ENCODE results near the gene BBS9. TPM values are rescaled to one million over a fixed set of nuclear protein-coding genes. Genes with fewer than 3 reads are reported as not detected.

BBS9 gene
- total and polyA plus RNA-seq, 2 donors (not counting 1 experiment from before 2014, with no cell fraction given): 8.4 to 45.2 TPM

DNA sequence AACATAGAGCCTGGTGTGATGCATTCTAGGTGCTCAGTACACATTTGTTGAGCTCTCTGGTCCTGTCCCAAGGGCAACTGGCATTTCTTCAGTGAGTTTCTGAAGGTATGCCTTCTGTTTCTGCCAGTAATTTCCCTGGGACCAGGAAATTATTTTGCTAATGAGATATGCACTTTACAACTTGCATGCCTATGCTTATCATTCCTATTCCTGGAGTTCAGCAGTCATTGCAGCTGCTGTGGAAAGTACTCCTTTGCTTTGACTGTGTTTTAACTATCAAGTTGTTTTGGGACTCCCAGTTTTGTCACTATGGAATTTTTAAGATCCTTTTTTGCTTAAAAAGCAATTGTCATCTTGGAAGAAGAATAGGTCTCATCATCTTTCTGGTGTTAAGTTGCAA is 283.0 kb downstream of the BBS9 start:
- no peak overlapping the region for H3K4me2 ChIP-seq (replicated peaks; ENCODE audit: low read depth, low read length, poor library complexity, severe bottlenecking)
- Mint-ChIP-seq H3K27ac (no peak overlapping the region), H3K4me3 (no peak overlapping the region), H3K9me3 (ENCODE audit: insufficient read depth) (peaks cover 6% of the 10 kb centered on the region), H3K27me3 (no peaks in the 10 kb centered on the region), H3K4me1 (no peaks in the 10 kb centered on the region)
- H3K4me1 ChIP-seq (ENCODE audit: control insufficient read depth in 2 of 2, insufficient read depth in 2 of 2, low read length in 2 of 2): no peaks in the 10 kb centered on the region
- no peak overlapping the region for H2AFZ ChIP-seq (ENCODE audit: insufficient read depth, low read depth, low read length, poor library complexity, severe bottlenecking)
- ATAC-seq (ENCODE audit: low read depth): no peak
- ChIA-PET POLR2A (no interaction called here), CTCF (interaction anchor here (2.2 kb wide), 1 partner anchor 11 kb away, joined by 6 read pairs; no protein-coding TSS in a partner anchor)
- H3K79me2 ChIP-seq (ENCODE audit: control insufficient read depth, insufficient read depth, low read length): no peaks in the 10 kb centered on the region
- H3K27ac ChIP-seq (ENCODE audit: low read length in 2 of 2): no peak overlapping the region
- no peaks in the 10 kb centered on the region for H4K20me1 ChIP-seq (ENCODE audit: control insufficient read depth, insufficient read depth, low read length, poor library complexity, severe bottlenecking)
- no peak overlapping the region for H3K4me3 ChIP-seq (ENCODE audit: control extremely low read depth in 1 of 5, extremely low read depth in 1 of 5, insufficient read depth in 1 of 5, low read depth in 2 of 5, low read length in 4 of 5)
- no peaks in the 10 kb centered on the region for H3K36me3 ChIP-seq (replicated peaks in 1 of 2; ENCODE audit: control extremely low read depth in 1 of 2, control insufficient read depth in 1 of 2, extremely low read depth in 1 of 2, insufficient read depth in 2 of 2, low read length in 1 of 2)
- no peak for TF ChIP-seq CTCF (IDR thresholded peaks at IDR 0.05)
- no peak for TF ChIP-seq EZH2 (IDR thresholded peaks at IDR 0.05; ENCODE audit: borderline replicate concordance, insufficient read depth, low read depth, low read length, poor library complexity, severe bottlenecking)
- H3K9ac ChIP-seq (ENCODE audit: low read length): no peak overlapping the region
- H3K27me3 ChIP-seq (replicated peaks in 1 of 4; ENCODE audit: control extremely low read depth in 1 of 4, control insufficient read depth in 3 of 4, insufficient read depth in 4 of 4, low read length in 3 of 4): no peaks in the 10 kb centered on the region
- no peak for DNase-seq
- intact Hi-C loops (cut with micrococcal nuclease): no loop called here
- peaks cover 0 to 7% (median 0%) of the 10 kb centered on the region in 3 donors for H3K9me3 ChIP-seq (ENCODE audit: control extremely low read depth in 1 of 3, control insufficient read depth in 2 of 3, insufficient read depth in 1 of 3, low read length in 2 of 3)

- no peak overlapping the region for H3K4me3 Mint-ChIP-seq
- H3K9ac ChIP-seq (ENCODE audit: low read length): no peak overlapping the region
- peaks cover 6% of the 10 kb centered on the region in 2 donors for H3K4me1 ChIP-seq (ENCODE audit: control insufficient read depth in 2 of 2, insufficient read depth in 2 of 2, low read length in 2 of 2)
- H2AFZ ChIP-seq (ENCODE audit: insufficient read depth, low read depth, low read length, poor library complexity, severe bottlenecking): no peak overlapping the region
- no peak overlapping the region for H3K4me2 ChIP-seq (replicated peaks; ENCODE audit: low read depth, low read length, poor library complexity, severe bottlenecking)
- H3K27me3 Mint-ChIP-seq: no peaks in the 10 kb centered on the region
- no peaks in the 10 kb centered on the region for H3K9me3 Mint-ChIP-seq (ENCODE audit: insufficient read depth)
- H3K4me1 Mint-ChIP-seq: peaks cover 6% of the 10 kb centered on the region
- TF ChIP-seq EZH2 (IDR thresholded peaks at IDR 0.05; ENCODE audit: borderline replicate concordance, insufficient read depth, low read depth, low read length, poor library complexity, severe bottlenecking) (no peak), CTCF (IDR thresholded peaks at IDR 0.05) (no peak)
- H3K27ac ChIP-seq (ENCODE audit: low read length in 2 of 2): no peak overlapping the region
- ChIA-PET POLR2A (no interaction called here), CTCF (no interaction called here)
- no peaks in the 10 kb centered on the region for H3K9me3 ChIP-seq (ENCODE audit: control extremely low read depth in 1 of 3, control insufficient read depth in 2 of 3, insufficient read depth in 1 of 3, low read length in 2 of 3)
- DNase-seq: no peak
- H3K27me3 ChIP-seq (replicated peaks in 1 of 4; ENCODE audit: control extremely low read depth in 1 of 4, control insufficient read depth in 3 of 4, insufficient read depth in 4 of 4, low read length in 3 of 4): no peaks in the 10 kb centered on the region
- H4K20me1 ChIP-seq (ENCODE audit: control insufficient read depth, insufficient read depth, low read length, poor library complexity, severe bottlenecking): no peaks in the 10 kb centered on the region
- no peak for ATAC-seq (ENCODE audit: low read depth)
- no peak overlapping the region for H3K4me3 ChIP-seq (ENCODE audit: control extremely low read depth in 1 of 5, extremely low read depth in 1 of 5, insufficient read depth in 1 of 5, low read depth in 2 of 5, low read length in 4 of 5)
- intact Hi-C loops (cut with micrococcal nuclease): no loop called here
- H3K36me3 ChIP-seq (replicated peaks in 1 of 2; ENCODE audit: control extremely low read depth in 1 of 2, control insufficient read depth in 1 of 2, extremely low read depth in 1 of 2, insufficient read depth in 2 of 2, low read length in 1 of 2): no peaks in the 10 kb centered on the region
- no peak overlapping the region for H3K27ac Mint-ChIP-seq
- no peaks in the 10 kb centered on the region for H3K79me2 ChIP-seq (ENCODE audit: control insufficient read depth, insufficient read depth, low read length)
- 91% methylated on average over 6 of the region's 6 CpGs for WGBS (ENCODE audit: insufficient coverage)
These were observed 288.9 kb downstream of the BBS9 start for GRCh38 chr7:33418251-33418701.

Measured in B cell (primary cell).